NCI-H2227 (cell line): ENCODE measurements around the gene FRMD5.
A peak's percentile ranks its signal among the peaks of the same experiment; 100 is the strongest.
"Not testable (repeated sequence)": the region's sequence is repeated elsewhere in the genome, so short reads cannot be mapped to it uniquely, and the experiment has no call there.

Source experiments
- DNase-seq: peaks from one replicate; lab custom pipeline; 2025; ENCODE audit not compliant: unreplicated experiment; lab: John Stamatoyannopoulos, UW

The FRMD5 gene

GRCh38 chr15:44034933-44035624 is 160.0 kb downstream of the FRMD5 start:
- no peak for DNase-seq

- no peak for DNase-seq
Measured at GRCh38 chr15:44034334-44034733, 160.7 kb downstream of the FRMD5 start.

- no peak for DNase-seq
Measured at GRCh38 chr15:44033894-44034293, 161.2 kb downstream of the FRMD5 start.

- DNase-seq = not testable (repeated sequence)
Measured at GRCh38 chr15:44032820-44033219, 162.3 kb downstream of the FRMD5 start.

- DNase-seq = no peak
Measured at GRCh38 chr15:44029940-44030568, 165.0 kb downstream of the FRMD5 start.

GRCh38 chr15:44029003-44029402 is 166.1 kb downstream of the FRMD5 start:
- DNase-seq = no peak

GRCh38 chr15:44028349-44028748 is 166.7 kb downstream of the FRMD5 start:
- DNase-seq = no peak

- DNase-seq = no peak
Measured at GRCh38 chr15:44024155-44024554, 170.9 kb downstream of the FRMD5 start.

- no peak for DNase-seq
Measured at GRCh38 chr15:44023176-44023575, 171.9 kb downstream of the FRMD5 start.

- DNase-seq = no peak
Measured at GRCh38 chr15:44018151-44018550, 176.9 kb downstream of the FRMD5 start.

- DNase-seq = no peak
Measured at GRCh38 chr15:44015545-44016305, 179.3 kb downstream of the FRMD5 start.

GRCh38 chr15:44011238-44011854 is 183.7 kb downstream of the FRMD5 start:
- no peak for DNase-seq

- DNase-seq = no peak
Measured at GRCh38 chr15:44010089-44010488, 185.0 kb downstream of the FRMD5 start.

GRCh38 chr15:44009038-44009437 is 186.0 kb downstream of the FRMD5 start:
- DNase-seq = no peak

- DNase-seq = not testable (repeated sequence)
Measured at GRCh38 chr15:44000248-44000647, 194.8 kb downstream of the FRMD5 start.

GRCh38 chr15:43998607-43999006 is 196.5 kb downstream of the FRMD5 start:
- no peak for DNase-seq

- DNase-seq = peak; percentile 72
Measured at GRCh38 chr15:43991206-43991605, 203.9 kb downstream of the FRMD5 start.

GRCh38 chr15:43989938-43990337 is 205.1 kb downstream of the FRMD5 start:
- DNase-seq = no peak

GRCh38 chr15:43988900-43989299 is 206.2 kb downstream of the FRMD5 start:
- no peak for DNase-seq

GRCh38 chr15:43987924-43988323 is 207.1 kb downstream of the FRMD5 start:
- no peak for DNase-seq

- no peak for DNase-seq
Measured at GRCh38 chr15:43985976-43986680, 208.9 kb downstream of the FRMD5 start.
